Measurements from ENCODE around the gene ENPP7. TPM values are rescaled to one million over a fixed set of nuclear protein-coding genes. Genes with fewer than 3 reads are reported as not detected.
"Not testable (repeated sequence)": the region's sequence is repeated elsewhere in the genome, so short reads cannot be mapped to it uniquely, and the experiment has no call there.

Gene ENPP7
- total RNA-seq, 2 donors from 2014 or later, result not detected

DNA sequence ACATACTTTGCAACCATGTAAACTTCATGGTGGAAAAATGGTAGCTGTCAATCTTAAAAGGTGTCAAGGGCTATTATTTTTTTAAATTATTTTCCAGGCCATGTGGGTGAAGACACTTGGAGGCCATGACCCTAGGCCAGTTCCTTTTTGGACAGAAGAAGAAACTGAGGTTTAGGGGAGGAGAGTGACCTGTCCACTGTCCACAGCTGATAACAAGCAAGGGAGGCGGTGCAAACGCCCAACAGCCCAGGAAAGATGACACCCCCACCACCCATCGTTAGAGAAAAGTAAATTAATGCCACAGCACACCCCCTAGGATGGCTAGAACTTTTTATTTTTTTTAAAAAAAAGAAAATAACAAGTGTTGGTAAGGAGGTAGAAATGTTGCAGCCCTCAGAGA, 19.2 kb downstream of the ENPP7 start:
- 57 to 65% methylated on average over 3 of the region's 3 CpGs for WGBS, 2 donors
- intact Hi-C loops (cut with DNase I), result loop anchor here (10.0 kb wide), 1 partner anchor 235 kb away; no protein-coding TSS in a partner anchor
- Histone ChIP-seq H3K9me3 (no peaks in the 10 kb centered on the region), H3K36me3 (replicated peaks in 1 of 2; ENCODE audit: insufficient read depth in 1 of 2, low read depth in 2 of 2) (no peaks in the 10 kb centered on the region), H3K27ac (no peak overlapping the region), H3K27me3 (peaks cover 0 to 14% of the 10 kb centered on the region in 2 donors), H3K4me1 (peaks cover 8% of the 10 kb centered on the region), H3K4me3 (no peak overlapping the region)
- DNase-seq, result no peak
- TF ChIP-seq, protein P1, sequence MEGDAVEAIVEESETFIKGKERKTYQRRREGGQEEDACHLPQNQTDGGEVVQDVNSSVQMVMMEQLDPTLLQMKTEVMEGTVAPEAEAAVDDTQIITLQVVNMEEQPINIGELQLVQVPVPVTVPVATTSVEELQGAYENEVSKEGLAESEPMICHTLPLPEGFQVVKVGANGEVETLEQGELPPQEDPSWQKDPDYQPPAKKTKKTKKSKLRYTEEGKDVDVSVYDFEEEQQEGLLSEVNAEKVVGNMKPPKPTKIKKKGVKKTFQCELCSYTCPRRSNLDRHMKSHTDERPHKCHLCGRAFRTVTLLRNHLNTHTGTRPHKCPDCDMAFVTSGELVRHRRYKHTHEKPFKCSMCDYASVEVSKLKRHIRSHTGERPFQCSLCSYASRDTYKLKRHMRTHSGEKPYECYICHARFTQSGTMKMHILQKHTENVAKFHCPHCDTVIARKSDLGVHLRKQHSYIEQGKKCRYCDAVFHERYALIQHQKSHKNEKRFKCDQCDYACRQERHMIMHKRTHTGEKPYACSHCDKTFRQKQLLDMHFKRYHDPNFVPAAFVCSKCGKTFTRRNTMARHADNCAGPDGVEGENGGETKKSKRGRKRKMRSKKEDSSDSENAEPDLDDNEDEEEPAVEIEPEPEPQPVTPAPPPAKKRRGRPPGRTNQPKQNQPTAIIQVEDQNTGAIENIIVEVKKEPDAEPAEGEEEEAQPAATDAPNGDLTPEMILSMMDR (IDR thresholded peaks at IDR 0.05), result no peak
- TF ChIP-seq POLR2A (IDR thresholded peaks at IDR 0.05), result no peak
- no peak for ATAC-seq

DNA sequence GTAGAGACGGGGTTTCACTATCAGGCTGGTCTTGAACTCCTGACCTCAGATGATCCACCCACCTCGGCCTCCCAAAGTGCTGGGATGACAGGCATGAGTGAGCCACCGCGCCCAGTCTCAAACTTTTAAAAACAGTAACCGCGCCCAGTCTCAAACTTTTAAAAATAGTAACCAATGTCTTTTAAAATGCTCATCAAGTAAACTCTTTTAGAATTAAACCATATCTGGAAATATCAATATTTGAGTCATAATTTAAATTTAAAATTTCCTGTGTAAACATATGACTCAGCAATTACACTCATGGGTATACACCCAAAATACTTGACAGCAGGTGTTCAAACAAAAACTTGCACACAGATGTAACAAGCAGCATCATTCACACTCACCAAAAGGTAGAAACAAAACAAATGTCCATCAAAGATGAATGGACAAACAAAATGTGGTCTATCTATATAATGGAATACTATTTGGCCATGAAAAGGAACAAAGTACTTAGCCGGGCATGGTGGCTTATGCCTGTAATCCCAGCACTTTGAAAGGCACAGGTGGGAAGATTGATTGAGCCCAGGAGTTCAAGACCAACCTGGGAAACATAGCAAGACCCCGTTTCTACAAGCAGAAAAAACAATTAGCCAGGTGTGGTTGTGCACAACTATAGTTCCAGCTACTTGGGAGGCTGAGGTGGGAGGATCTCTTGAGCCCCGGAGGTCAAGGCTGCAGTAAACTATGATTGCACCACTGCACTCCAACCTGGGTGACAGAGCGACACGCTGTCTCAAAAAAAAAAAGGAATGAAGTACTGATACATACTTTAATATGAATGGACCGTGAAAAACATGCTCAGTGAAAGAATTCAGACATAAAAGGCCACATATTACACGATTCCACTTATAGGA, 20.2 kb downstream of the ENPP7 start:
- H3K27ac ChIP-seq, result no peak overlapping the region
- peaks cover 0 to 14% of the 10 kb centered on the region in 2 donors for H3K27me3 ChIP-seq
- no peaks in the 10 kb centered on the region for H3K36me3 ChIP-seq (replicated peaks in 1 of 2; ENCODE audit: insufficient read depth in 1 of 2, low read depth in 2 of 2)
- H3K9me3 ChIP-seq, result no peaks in the 10 kb centered on the region
- H3K4me1 ChIP-seq, result peaks cover 8% of the 10 kb centered on the region
- WGBS, 2 donors, result 69 to 71% methylated on average over 13 of the region's 13 CpGs
- no peak for DNase-seq
- H3K4me3 ChIP-seq, result no peak overlapping the region
- intact Hi-C loops (cut with DNase I), result no loop called here
- ATAC-seq, result no peak
- TF ChIP-seq, protein P1 (IDR thresholded peaks at IDR 0.05), result no peak
- no peak for TF ChIP-seq POLR2A (IDR thresholded peaks at IDR 0.05)

GRCh38 chr17:79752175-79752574, 21.4 kb downstream of the ENPP7 start:
- H3K4me1 ChIP-seq, result peaks cover 8% of the 10 kb centered on the region
- H3K27me3 ChIP-seq, result peaks cover 0 to 14% of the 10 kb centered on the region in 2 donors
- H3K27ac ChIP-seq, result no peak overlapping the region
- no peaks in the 10 kb centered on the region for H3K9me3 ChIP-seq
- 60 to 66% methylated on average over 10 to 13 of the region's 13 CpGs for WGBS, 2 donors
- intact Hi-C loops (cut with DNase I), result no loop called here
- TF ChIP-seq, protein P1 (IDR thresholded peaks at IDR 0.05), result no peak
- no peak for TF ChIP-seq POLR2A (IDR thresholded peaks at IDR 0.05)
- ATAC-seq, result no peak
- H3K36me3 ChIP-seq (replicated peaks in 1 of 2; ENCODE audit: insufficient read depth in 1 of 2, low read depth in 2 of 2), result no peaks in the 10 kb centered on the region
- no peak for DNase-seq
- no peak overlapping the region for H3K4me3 ChIP-seq

GRCh38 chr17:79754370-79754769, 23.6 kb downstream of the ENPP7 start:
- Histone ChIP-seq H3K4me1 (no peaks in the 10 kb centered on the region), H3K9me3 (no peaks in the 10 kb centered on the region), H3K4me3 (no peak overlapping the region), H3K27ac (no peak overlapping the region), H3K27me3 (no peaks in the 10 kb centered on the region), H3K36me3 (replicated peaks in 1 of 2; ENCODE audit: insufficient read depth in 1 of 2, low read depth in 2 of 2) (no peaks in the 10 kb centered on the region)
- intact Hi-C loops (cut with DNase I), result no loop called here
- ATAC-seq (no peak), DNase-seq (no peak)
- 51 to 57% methylated on average over 12 of the region's 12 CpGs for WGBS, 2 donors
- TF ChIP-seq POLR2A (IDR thresholded peaks at IDR 0.05), result no peak
- TF ChIP-seq, protein P1 (IDR thresholded peaks at IDR 0.05), result no peak

DNA sequence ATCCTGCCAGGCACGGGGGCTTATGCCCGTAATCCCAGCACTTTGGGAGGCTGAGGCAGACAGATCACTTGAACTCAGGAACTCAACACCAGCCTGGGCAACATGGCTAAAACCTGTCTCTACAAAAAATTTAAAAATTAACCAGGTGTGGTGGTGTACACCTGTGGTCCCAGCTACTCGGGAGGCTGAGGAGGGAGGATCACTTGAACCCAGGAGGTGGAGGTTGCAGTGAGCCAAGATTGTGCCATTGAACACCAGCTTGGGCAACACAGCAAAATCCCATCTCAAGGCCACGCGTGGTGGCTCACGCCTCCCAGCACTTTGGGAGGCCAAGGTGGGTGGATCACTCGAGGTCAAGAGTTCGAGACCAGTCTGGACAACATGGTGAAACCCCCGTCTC, 24.2 kb downstream of the ENPP7 start:
- DNase-seq; H3K4me3 ChIP-seq; H3K27me3 ChIP-seq; H3K36me3 ChIP-seq (replicated peaks in 1 of 2; ENCODE audit: insufficient read depth in 1 of 2, low read depth in 2 of 2); intact Hi-C loops (cut with DNase I); H3K9me3 ChIP-seq; H3K27ac ChIP-seq; ATAC-seq; H3K4me1 ChIP-seq: not testable (repeated sequence)
- 75 to 79% methylated on average over 9 of the region's 9 CpGs for WGBS, 2 donors
